SK-N-SH treated with all-trans-retinoic acid at 6 μM for 48 hours (cell line): Measurements from ENCODE around the gene HTT.

Experiments used
- ATAC-seq: fragments of 200-7000 bp; cut with Tn5 transposase; 3 replicates; pipeline ENCODE4 v1.9.1; 2020; ENCODE audit warnings: mild to moderate bottlenecking, moderate library complexity
- ARNTL ChIP-seq: fragments of 450-650 bp; formaldehyde crosslinking; IDR thresholded peaks from 2 replicates; pipeline ENCODE4 v1.5.0; 2020; ENCODE audit warnings: low read depth, mild to moderate bottlenecking, moderate library complexity, borderline replicate concordance
- CSDC2 ChIP-seq: fragments of 250-450 bp; sonication (Bioruptor Pico); IDR thresholded peaks from 2 replicates; pipeline ENCODE4 v1.5.0; 2020; ENCODE audit warnings: mild to moderate bottlenecking, moderate library complexity
- ESRRG ChIP-seq: fragments of 250-450 bp; sonication (Bioruptor Pico); IDR thresholded peaks from 2 replicates; pipeline ENCODE4 v1.6.1; 2021; ENCODE audit warnings: mild to moderate bottlenecking
- GLIS3 ChIP-seq: fragments of 250-450 bp; sonication (Bioruptor Pico); IDR thresholded peaks from 2 replicates; pipeline ENCODE4 v1.5.0; 2020; ENCODE audit warnings: mild to moderate bottlenecking, moderate library complexity
- ISL1 ChIP-seq: fragments of 250-450 bp; sonication (Bioruptor Pico); IDR thresholded peaks from 2 replicates; pipeline ENCODE4 v2.1.2; 2022; ENCODE audit warnings: mild to moderate bottlenecking, moderate library complexity
- OSR1 ChIP-seq: fragments of 250-450 bp; sonication (Bioruptor Pico); IDR thresholded peaks from 2 replicates; pipeline ENCODE4 v1.8.0; 2022; ENCODE audit warnings: moderate library complexity, mild to moderate bottlenecking, inconsistent platforms
- PPARA ChIP-seq: fragments of 250-450 bp; sonication (Bioruptor Pico); IDR thresholded peaks from 2 replicates; pipeline ENCODE4 v1.5.0; 2020; ENCODE audit warnings: mild to moderate bottlenecking, borderline replicate concordance
- RARB ChIP-seq: fragments of 250-450 bp; sonication (Bioruptor Pico); IDR thresholded peaks from 2 replicates; pipeline ENCODE4 v1.8.0; 2021; ENCODE audit warnings: mild to moderate bottlenecking, moderate library complexity
- SNAI2 ChIP-seq: fragments of 250-450 bp; sonication (Bioruptor Pico); IDR thresholded peaks from 2 replicates; pipeline ENCODE4 v1.5.0; 2020; ENCODE audit warnings: mild to moderate bottlenecking, moderate library complexity
- TCF4 ChIP-seq: fragments of 250-450 bp; sonication (Bioruptor Pico); IDR thresholded peaks from 2 replicates; pipeline ENCODE4 v1.8.0; 2021; ENCODE audit warnings: mild to moderate bottlenecking, moderate library complexity, borderline replicate concordance
- TOX ChIP-seq: fragments of 250-450 bp; sonication (Bioruptor Pico); IDR thresholded peaks from 2 replicates; pipeline ENCODE4 v1.8.0; 2021; ENCODE audit warnings: mild to moderate bottlenecking, moderate library complexity, borderline replicate concordance
- ZC3H10 ChIP-seq: fragments of 250-450 bp; sonication (Bioruptor Pico); IDR thresholded peaks from 2 replicates; pipeline ENCODE4 v1.5.1; 2021; ENCODE audit warnings: mild to moderate bottlenecking, moderate library complexity
- ZFP3 ChIP-seq: fragments of 250-450 bp; sonication (Bioruptor Pico); IDR thresholded peaks from 2 replicates; pipeline ENCODE4 v1.5.0; 2020; ENCODE audit warnings: mild to moderate bottlenecking, moderate library complexity
- ZFP30 ChIP-seq: fragments of 450-650 bp; formaldehyde crosslinking; IDR thresholded peaks from 2 replicates; pipeline ENCODE4 v1.5.0; 2022; ENCODE audit warnings: mild to moderate bottlenecking, moderate library complexity
- ZNF565 ChIP-seq: fragments of 450-650 bp; formaldehyde crosslinking; conservative IDR thresholded peaks from 2 replicates; pipeline ENCODE4 v1.5.0; 2020; ENCODE audit warnings: low read depth, mild to moderate bottlenecking, moderate library complexity
- ZNF70 ChIP-seq: fragments of 450-650 bp; formaldehyde crosslinking; IDR thresholded peaks from 2 replicates; pipeline ENCODE4 v1.5.0; 2020; ENCODE audit warnings: mild to moderate bottlenecking, moderate library complexity
- ZNF8 ChIP-seq: fragments of 450-650 bp; formaldehyde crosslinking; IDR thresholded peaks from 2 replicates; pipeline ENCODE4 v1.5.0; 2020; ENCODE audit warnings: mild to moderate bottlenecking, moderate library complexity
- TF ChIP-seq, protein P1 (sequence below): fragments of 250-450 bp; sonication (Bioruptor Pico); IDR thresholded peaks from 2 replicates; pipeline ENCODE4 v1.5.1; 2021; ENCODE audit warnings: mild to moderate bottlenecking, moderate library complexity
- TF ChIP-seq, protein P2 (sequence below): fragments of 250-450 bp; sonication (Bioruptor Pico); IDR thresholded peaks from 2 replicates; pipeline ENCODE4 v1.8.0; 2021; ENCODE audit warnings: low read depth, mild to moderate bottlenecking, moderate library complexity, borderline replicate concordance

Gene HTT

DNA sequence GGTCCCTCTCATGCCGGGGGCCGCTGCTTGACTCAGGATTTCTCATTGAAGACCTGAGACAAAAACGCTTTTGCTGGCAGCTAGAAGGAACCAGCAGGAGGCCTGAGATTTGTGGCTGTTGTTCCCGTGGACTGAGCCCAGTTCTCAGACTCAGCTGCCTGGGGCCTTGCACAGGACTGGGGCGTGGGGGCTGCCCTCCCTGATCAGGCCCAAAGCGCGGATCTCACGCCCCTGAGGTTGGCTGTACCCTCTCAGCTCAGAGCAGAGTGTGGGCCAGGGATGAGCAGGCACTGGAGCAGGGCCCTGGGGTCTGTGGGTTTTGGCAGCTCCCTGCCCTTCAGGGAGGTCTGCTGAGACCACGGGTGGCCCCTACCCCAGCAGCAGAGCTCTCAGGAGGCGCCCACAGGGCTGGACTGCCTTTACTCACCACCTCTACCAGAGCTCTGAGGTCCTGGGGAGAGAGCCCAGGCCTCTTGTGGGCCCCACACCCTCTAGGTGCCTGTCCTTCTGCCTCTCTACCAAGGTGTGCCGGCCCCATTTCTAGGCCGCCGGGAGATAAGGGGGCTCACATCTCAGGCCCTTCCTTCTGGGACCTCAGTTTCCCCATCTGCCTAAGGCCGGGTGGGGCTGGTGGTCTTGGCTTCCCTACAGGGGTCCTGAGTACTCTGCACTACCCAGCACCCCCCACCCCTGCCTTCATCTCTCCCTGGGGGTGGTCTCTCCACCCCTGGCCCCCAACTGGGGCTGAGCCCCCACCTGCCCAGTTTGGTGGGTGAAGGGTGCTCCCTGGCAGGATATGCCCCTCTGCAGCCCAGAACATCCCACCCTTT is 180.0 kb downstream of the HTT start:
- no peak for TF ChIP-seq TCF4
- no peak for TF ChIP-seq ZFP3
- TF ChIP-seq ISL1 (CRISPR knock-in tag): no peak
- TF ChIP-seq ZNF8 (CRISPR knock-in tag): no peak
- TF ChIP-seq ZFP30: no peak
- no peak for TF ChIP-seq RARB (CRISPR knock-in tag)
- TF ChIP-seq SNAI2: no peak
- TF ChIP-seq PPARA: no peak
- TF ChIP-seq, protein P1, sequence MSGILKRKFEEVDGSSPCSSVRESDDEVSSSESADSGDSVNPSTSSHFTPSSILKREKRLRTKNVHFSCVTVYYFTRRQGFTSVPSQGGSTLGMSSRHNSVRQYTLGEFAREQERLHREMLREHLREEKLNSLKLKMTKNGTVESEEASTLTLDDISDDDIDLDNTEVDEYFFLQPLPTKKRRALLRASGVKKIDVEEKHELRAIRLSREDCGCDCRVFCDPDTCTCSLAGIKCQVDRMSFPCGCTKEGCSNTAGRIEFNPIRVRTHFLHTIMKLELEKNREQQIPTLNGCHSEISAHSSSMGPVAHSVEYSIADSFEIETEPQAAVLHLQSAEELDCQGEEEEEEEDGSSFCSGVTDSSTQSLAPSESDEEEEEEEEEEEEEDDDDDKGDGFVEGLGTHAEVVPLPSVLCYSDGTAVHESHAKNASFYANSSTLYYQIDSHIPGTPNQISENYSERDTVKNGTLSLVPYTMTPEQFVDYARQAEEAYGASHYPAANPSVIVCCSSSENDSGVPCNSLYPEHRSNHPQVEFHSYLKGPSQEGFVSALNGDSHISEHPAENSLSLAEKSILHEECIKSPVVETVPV (CRISPR knock-in tag): no peak
- TF ChIP-seq, all 23 proteins: peak for 0
- ATAC-seq: no peak

DNA sequence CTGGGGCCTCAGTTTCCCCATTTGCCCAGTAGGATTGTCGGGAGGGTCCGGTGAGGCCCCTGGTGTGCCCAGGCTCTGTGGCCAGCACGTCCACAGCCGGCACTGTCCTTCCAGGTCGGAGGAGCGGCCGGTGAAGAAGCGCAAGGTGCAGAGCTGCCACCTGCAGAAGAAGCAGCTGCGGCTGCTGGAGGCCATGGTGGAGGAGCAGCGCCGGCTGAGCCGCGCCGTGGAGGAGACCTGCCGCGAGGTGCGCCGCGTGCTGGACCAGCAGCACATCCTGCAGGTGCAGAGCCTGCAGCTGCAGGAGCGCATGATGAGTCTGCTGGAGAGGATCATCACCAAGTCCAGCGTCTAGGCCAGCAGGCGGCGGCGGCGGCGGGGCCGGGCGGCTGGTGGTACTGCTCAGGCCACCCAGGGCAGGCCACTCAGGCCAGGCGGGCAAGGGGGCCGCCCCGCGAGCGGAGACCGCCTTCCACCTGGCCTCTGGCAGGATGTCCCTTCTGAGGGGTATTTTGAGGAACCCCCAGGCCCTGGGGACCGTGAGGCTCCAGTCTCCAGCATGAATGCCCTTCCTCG is 181.2 kb downstream of the HTT start:
- ATAC-seq: no peak
- TF ChIP-seq CSDC2 (no peak), RARB (CRISPR knock-in tag) (no peak), ARNTL (CRISPR knock-in tag) (no peak), TCF4 (no peak), ZNF70 (CRISPR knock-in tag) (no peak), TOX (CRISPR knock-in tag) (no peak), ZNF8 (CRISPR knock-in tag) (no peak), ZC3H10 (no peak), ISL1 (CRISPR knock-in tag) (no peak), ZNF565 (no peak), GLIS3 (CRISPR knock-in tag) (no peak), SNAI2 (no peak), ZFP3 (no peak), OSR1 (CRISPR knock-in tag) (no peak), ZFP30 (no peak)
- TF ChIP-seq, protein P2, sequence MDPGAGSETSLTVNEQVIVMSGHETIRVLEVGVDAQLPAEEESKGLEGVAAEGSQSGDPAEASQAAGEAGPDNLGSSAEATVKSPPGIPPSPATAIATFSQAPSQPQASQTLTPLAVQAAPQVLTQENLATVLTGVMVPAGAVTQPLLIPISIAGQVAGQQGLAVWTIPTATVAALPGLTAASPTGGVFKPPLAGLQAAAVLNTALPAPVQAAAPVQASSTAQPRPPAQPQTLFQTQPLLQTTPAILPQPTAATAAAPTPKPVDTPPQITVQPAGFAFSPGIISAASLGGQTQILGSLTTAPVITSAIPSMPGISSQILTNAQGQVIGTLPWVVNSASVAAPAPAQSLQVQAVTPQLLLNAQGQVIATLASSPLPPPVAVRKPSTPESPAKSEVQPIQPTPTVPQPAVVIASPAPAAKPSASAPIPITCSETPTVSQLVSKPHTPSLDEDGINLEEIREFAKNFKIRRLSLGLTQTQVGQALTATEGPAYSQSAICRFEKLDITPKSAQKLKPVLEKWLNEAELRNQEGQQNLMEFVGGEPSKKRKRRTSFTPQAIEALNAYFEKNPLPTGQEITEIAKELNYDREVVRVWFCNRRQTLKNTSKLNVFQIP (CRISPR knock-in tag): no peak
- TF ChIP-seq, protein P1 (CRISPR knock-in tag): no peak

DNA sequence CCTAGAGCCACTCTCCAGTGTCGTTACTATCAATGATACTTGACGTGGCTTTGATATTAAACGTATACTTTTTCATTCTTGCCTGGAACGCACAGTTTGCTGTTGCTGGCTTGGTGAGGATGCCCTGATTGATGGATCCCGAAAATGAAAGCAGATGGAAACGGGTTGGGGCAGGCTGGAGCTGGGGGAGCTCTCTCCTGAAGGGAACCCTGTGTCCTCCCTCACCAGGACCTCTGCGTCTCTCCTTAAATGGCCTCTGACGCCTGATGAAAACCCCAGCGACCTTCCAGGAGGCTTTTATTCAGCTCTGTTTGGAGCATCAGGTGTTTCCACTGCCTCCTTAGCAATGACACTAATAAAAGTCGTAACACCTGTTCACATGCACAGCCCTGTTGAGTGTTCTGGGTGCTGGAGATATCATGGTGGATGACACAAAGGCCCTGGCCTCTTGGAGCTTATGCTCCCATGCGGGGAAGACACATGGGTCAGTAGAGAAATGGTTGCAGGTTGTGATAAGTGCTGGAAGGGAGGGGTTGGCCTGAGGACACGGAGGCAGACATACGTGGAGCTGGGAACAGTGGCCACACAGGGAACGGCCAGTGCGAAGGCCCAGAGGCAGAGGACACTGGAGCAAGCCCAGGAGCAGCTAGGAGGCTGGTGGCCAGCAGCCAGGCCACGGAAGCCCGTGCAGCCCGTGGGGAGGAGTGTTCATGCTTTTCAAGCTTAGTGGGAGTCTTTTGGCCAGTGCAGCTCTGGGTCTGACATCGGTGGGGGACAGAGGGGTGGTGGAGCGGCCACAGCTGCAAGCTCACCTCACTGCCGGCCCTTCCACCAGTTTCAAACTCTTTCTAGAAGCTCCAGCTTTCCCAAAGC is 182.0 kb downstream of the HTT start:
- no peak for ATAC-seq
- TF ChIP-seq TCF4 (no peak), ARNTL (CRISPR knock-in tag) (no peak)

DNA sequence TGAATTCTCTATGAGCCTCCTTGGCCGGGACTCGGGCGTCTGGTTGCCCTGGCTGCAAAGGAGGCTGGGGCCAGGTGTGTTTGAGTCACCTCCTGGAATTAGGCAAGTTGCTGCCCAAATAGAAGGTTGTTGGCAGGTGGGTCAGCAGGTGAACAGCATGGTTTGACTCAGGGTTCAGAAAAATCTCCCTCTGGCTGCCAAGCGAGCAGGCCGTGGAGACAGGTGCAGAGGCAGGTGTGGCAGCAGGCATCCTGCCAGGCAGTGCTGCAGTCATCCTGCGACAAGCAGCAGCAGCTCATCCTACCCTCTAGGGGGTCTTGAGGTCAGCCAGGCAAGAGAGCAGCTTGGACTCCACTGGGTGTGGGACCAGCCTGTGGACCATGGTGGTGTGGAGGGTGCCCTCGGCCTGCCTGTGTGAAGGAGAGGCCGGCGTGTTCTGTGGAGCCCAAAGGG is 182.6 kb downstream of the HTT start:
- TF ChIP-seq ISL1 (CRISPR knock-in tag): no peak
- no peak for TF ChIP-seq ZFP3
- TF ChIP-seq ARNTL (CRISPR knock-in tag): no peak
- no peak for TF ChIP-seq ZNF565
- TF ChIP-seq PPARA: no peak
- no peak for TF ChIP-seq ZNF8 (CRISPR knock-in tag)
- no peak for TF ChIP-seq ZC3H10
- no peak for TF ChIP-seq OSR1 (CRISPR knock-in tag)
- no peak for TF ChIP-seq ZNF70 (CRISPR knock-in tag)
- no peak for TF ChIP-seq CSDC2
- TF ChIP-seq GLIS3 (CRISPR knock-in tag): no peak
- no peak for TF ChIP-seq ESRRG
- TF ChIP-seq, all 23 proteins: peak for 0
- no peak for ATAC-seq
